HG03196 (cell line): ENCODE results near the gene NVL.
"Not testable (repeated sequence)": the region's sequence is repeated elsewhere in the genome, so short reads cannot be mapped to it uniquely, and the experiment has no call there.

Experiments
- ATAC-seq: cut with Tn5 transposase; IDR thresholded peaks from one replicate; pipeline ENCODE4 v1.9.1; 2021; ENCODE audit not compliant: unreplicated experiment

NVL gene

GRCh38 chr1:224329842-224330753, at the start of gene NVL:
NVL (minus strand) TSS chr1:224330172; CDS start chr1:224330127, 45 bp downstream.
- peak; percentile 82 for ATAC-seq

DNA sequence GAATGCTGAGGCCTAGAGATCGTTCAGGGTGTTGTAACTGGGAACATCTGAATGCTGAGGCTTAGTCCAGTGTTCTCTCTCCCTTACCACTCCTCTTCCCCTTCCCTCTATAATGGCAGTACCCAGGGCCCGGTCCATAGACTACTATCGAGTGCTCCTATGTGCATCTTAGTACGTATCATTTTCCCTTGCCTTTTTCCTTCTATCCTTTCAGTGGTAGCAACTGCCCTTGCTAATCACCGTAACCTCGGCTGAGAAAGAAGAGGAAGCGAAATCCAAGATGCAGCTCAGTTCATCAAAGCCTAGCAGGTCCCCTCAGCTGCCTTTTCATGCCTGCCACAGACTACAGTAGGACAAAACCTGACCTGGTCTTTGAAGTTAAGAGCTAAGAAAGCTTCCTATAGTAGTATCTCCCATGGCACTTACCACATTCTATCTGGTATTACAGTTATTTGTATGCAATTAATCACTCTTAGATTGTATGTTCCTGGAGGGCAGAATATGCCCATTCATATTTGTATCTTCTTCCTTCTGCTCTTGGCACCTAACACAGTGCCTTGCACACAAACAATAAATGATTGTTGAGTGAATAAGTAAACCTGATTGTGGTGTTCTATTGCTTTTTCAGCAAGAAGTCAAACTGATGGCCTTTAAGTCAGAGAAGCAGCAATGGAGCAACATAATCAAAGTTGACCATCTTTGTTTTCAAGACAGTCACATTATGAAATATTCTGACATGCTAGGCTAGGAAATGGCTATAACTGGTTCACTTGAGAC, 49.1 kb upstream of the NVL start:
- no peak for ATAC-seq

DNA sequence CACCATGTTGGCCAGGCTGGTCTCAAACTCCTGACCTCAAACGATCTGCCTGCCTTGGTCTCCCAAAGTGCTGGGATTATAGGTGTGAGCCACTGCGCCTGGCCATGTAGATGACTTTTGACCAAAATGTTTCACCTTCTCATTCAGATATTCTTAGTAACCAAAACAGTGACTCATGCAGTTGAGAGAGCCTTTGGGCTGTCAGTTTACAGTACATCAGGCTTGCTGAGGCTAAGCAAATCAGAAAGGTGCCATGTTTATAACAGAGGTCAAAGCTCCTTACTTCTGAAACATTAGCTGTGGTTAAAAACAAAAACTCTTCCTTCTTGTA, 47.7 kb upstream of the NVL start:
- peak; percentile 62 for ATAC-seq

- no peak for ATAC-seq
Observed at GRCh38 chr1:224375059-224375458, 45.1 kb upstream of the NVL start.

GRCh38 chr1:224373008-224373590, 43.1 kb upstream of the NVL start:
- ATAC-seq: no peak

GRCh38 chr1:224368409-224368808, 38.4 kb upstream of the NVL start:
- peak; percentile 73 for ATAC-seq

DNA sequence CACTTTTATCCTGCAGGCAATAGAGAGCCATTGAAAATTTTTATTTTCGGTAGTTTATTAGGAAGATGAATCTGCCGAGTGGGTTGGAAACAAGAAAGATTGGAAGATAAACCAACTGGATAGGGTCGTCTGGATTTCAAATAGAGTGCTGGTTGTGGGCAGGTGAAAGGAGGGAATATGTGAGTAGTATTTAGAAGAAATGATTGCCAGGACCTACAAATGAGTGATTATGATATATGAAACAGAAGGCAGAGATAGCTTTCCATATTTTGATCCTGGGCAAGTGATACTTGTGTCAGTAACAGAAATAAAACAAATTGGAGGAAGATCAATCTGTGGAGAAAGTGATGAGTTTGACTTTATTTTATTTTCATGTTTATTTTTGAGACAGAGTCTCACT, 29.2 kb upstream of the NVL start:
- no peak for ATAC-seq

DNA sequence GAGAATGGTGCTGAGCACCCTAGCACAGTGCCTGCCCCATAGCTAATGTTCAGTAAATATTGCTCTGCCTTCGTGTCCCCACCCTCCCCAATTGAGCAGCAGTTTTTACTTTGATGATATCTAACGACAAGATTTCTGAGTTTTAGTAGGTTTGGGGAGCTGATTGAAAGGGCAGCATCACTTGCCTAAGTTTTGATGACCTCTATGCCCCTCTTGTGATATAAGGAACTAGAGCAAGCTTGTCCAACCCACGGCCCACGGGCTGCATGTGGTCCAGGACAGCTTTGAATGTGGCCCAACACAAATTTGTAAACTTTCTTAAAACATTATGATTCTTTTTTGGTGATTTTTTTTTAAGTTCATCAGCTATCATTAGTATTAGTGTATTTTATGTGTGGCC, 28.3 kb upstream of the NVL start:
- no peak for ATAC-seq

GRCh38 chr1:224357626-224358124, 27.7 kb upstream of the NVL start:
- no peak for ATAC-seq

DNA sequence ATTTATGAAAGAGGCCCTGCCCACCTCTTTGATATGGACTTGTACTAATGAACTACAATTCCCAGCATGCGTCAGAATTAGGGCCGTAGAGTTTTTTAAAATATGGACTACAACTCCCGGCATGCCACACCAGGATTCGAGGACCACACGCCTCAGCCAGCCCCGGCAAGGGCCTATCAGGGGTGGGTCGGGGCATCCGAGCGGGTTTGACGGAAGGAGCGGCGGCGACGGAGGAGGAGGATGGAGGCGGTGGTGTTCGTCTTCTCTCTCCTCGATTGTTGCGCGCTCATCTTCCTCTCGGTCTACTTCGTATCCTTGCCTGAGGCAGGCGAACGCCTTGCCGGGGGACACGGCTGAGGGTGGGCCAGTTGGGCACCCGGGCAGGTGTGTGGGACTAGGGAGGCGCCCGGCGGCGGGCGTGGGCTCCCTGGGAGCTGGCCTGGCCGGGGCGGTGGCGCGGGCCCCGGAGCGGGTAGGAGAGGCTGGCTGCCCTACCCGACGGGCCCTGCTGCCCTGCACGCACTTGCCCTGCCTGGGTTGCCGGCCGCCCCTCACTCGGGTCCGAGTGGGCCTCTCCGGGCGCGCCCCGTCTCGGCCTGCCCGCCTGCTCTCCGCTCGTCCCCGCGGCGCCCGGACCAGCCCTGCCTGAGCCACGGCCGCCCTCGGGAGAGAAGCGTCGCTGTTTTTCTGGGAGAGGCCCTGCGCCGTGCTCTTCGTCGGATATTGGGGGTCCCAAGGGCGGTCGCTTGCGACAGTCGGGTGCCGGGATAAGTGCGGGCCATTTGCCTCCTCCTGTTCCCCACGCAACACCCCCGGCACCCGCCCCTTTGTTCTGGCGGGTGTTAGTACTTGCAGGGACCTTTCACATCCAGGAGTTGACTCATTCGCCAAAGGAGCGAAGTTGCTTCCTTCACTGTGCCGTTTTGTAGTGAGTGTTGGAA, 27.0 kb upstream of the NVL start, which contains the start of gene CNIH4:
Gene CNIH4, plus strand, starts transcription at position 195 of the 941 bp plus-strand sequence. Its CDS starts 46 bp downstream, at position 241.
- ATAC-seq: peak; percentile 98

DNA sequence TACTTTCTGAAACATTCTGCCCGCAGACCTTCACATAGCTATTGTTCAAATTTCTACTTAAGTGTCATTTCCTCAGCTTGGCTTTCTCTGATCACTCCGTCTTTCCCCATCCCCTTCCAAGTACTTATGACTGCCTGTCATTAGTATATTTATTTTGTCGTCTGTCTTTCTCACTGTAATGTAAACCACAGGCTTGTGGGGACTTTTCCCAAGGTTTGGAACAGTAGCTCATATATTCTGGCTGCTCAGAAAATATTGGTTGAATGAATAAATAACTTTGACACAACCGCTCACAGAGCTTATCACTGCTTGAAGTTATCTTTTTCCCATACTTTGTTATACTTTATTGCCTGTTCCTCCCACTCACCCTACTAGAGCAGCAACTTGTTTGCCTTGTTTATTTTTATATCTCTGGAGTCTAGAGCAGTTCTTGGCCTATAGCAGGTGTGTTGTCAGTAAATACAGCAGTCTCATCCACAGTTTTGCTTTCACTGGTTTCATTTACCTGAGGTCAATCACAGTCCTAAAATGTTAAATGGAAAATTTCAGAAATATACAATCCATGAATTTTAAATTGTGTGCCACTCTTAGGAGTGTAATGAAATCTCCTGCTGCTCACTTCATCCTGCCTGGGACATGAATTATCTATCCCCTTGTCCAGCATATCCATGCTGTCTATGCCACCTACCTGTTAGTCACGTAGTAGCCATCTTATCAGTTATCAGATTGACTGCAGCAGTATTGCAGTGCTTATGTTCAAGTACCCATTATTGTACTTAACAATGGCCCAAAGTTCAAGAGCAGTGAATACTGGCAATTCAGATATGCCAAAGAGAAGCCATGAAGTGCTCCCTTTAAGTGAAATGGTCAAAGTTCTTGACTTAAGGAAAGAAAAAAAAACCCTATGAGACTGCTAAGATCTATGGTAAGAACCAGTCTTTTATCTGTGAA, 24.3 kb upstream of the NVL start:
- no peak for ATAC-seq

GRCh38 chr1:224352436-224353085, 22.6 kb upstream of the NVL start:
- ATAC-seq: not testable (repeated sequence)

- ATAC-seq: not testable (repeated sequence)
Observed at GRCh38 chr1:224349716-224350115, 19.7 kb upstream of the NVL start.

- ATAC-seq: no peak
Observed at GRCh38 chr1:224348137-224348536, 18.2 kb upstream of the NVL start.

DNA sequence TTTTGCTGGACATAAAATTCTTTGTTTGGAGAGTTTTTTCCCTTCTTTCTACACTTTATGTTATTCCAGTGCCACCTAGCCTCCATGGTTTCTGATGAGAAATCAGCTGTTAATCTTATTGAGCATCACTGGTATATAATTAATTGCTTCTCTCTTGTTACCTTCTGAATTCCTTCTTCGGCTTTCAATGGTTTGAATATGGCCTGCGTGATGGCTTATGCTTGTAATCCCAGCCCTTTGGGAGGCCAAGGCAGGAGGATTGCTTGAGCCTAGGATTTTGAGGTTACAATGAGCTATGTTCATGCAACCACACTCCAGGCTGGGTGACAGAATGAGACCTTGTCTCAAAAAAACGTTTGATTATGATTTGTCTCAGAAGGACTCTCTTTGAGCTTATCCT, 13.7 kb upstream of the NVL start:
- no peak for ATAC-seq

DNA sequence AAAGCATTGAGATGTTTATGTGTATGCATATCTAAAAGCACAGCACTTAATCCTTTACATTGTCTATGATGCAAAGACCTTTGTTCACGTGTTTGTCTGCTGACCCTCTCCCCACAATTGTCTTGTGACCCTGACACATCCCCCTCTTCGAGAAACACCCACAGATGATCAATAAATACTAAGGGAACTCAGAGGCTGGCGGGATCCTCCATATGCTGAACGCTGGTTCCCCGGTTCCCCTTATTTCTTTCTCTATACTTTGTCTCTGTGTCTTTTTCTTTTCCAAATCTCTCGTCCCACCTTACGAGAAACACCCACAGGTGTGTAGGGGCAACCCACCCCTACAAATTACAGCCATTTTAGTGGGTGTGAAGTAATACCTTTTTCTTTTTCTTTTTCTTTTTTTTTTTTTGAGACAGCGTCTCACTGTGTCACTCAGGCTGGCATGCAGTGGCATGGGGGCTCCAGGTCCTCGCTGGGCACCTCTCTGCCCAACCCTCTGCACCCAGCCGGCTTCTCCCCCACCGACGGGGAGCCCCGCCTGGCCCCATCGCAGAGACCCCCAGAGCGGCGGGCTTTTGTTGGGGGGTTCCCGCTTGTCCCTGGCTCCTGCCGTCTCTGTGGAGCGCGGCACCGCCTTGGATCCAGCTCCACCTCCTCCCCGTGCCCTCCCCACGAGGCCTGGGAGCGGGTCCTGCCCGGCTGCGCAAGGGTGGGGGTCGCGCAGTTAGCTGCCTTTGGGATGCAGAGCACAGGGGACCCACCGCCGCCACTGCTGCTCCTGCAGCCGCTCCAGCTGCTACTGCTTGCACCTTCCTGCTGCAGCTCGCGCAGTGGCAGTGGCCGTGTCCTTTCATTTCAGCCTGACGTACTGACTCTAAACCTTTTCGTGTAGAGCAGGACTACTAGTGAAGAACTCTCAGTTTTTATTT, 10.7 kb upstream of the NVL start:
- peak; percentile 77 for ATAC-seq

DNA sequence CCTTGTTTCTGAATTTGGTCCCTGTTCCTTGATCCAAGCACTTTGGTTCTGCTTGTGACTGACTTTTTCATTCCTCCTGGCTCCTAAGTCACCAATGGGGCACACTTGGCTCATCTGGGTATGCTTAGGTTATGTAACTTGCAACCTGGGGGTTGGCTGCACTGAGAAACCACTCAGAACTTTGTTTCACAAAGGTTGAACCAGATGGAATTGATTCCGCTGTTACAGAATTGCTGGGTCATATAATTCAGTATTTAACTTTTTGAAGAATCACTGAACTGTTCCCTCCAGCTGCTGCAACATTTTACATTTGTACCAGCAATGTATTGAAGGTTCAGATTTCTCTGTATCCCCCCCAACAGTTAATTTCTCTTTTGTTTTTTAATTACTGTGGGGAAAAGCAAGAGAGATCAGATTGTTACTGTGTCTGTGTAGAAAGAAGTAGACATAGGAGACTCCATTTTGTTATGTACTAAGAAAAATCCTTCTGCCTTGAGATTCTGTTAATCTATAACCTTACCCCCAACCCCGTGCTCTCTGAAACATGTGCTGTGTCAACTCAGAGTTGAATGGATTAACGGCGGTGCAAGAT, 9.6 kb upstream of the NVL start:
- no peak for ATAC-seq
